K562 (cell line): ENCODE data around the gene IPO11. TPM values are rescaled to one million over a fixed set of nuclear protein-coding genes. Genes with fewer than 3 reads are reported as not detected.

Source experiments
- CBFA2T2 ChIP-seq: fragments of 450-650 bp; conservative IDR thresholded peaks from 2 replicates; pipeline ENCODE4 v1.6.1; 2017; ENCODE audit warnings: mild to moderate bottlenecking
- CBFA2T3 ChIP-seq: fragments of 450-650 bp; IDR thresholded peaks from 2 replicates; pipeline ENCODE4 v1.6.1; 2017
- ETS1 ChIP-seq: conservative IDR thresholded peaks from 2 replicates; pipeline ENCODE4 v1.6.1; 2011; ENCODE audit warnings: low read depth, mild to moderate bottlenecking, low read length; ENCODE audit not compliant: control insufficient read depth
- GATAD2A ChIP-seq: fragments of 450-650 bp; IDR thresholded peaks from 2 replicates; pipeline ENCODE4 v1.6.1; 2017
- MLX ChIP-seq, 2 experiments: fragments of 450-650 bp in 1 of 2; sonication (generic) in 1 of 2; formaldehyde crosslinking; conservative IDR thresholded peaks; 2 replicates each; pipeline versions ENCODE4 v1.4.0 to v1.8.1; 2020 to 2022; ENCODE audit warnings: mild to moderate bottlenecking in 1 of 2, missing genetic modification reagents in 1 of 2
- MTA3 ChIP-seq: fragments of 450-650 bp; formaldehyde crosslinking; IDR thresholded peaks from 2 replicates; pipeline ENCODE4 v1.6.1; 2017; ENCODE audit warnings: mild to moderate bottlenecking, borderline replicate concordance
- NCOA1 ChIP-seq: fragments of 450-650 bp; IDR thresholded peaks from 2 replicates; pipeline ENCODE4 v1.6.1; 2016; ENCODE audit warnings: low read depth
- POLR2AphosphoS5 ChIP-seq: IDR thresholded peaks from 2 replicates; pipeline ENCODE4 v1.6.1; 2011; ENCODE audit warnings: mild to moderate bottlenecking, low read depth, low read length, moderate library complexity; ENCODE audit not compliant: control insufficient read depth, insufficient read depth
- POLR2B ChIP-seq: fragments of 450-650 bp; IDR thresholded peaks from 2 replicates; pipeline ENCODE4 v1.6.1; 2018; ENCODE audit warnings: low read depth; ENCODE audit not compliant: partially characterized antibody
- RREB1 ChIP-seq: fragments of 250-450 bp; sonication (Bioruptor Pico); IDR thresholded peaks from 2 replicates; pipeline ENCODE4 v1.4.0; 2020
- SAP30 ChIP-seq: fragments of 200-600 bp; sonication (generic); IDR thresholded peaks from 2 replicates; pipeline ENCODE4 v1.6.1; 2012; ENCODE audit warnings: borderline replicate concordance, low read depth, mild to moderate bottlenecking, moderate library complexity, low read length, control low read depth, inconsistent platforms; ENCODE audit not compliant: insufficient read depth, poor library complexity, severe bottlenecking
- SMARCA4 ChIP-seq: fragments of 450-650 bp; IDR thresholded peaks from 2 replicates; pipeline ENCODE4 v1.6.1; 2016
- TCF3 ChIP-seq: sonication (generic); formaldehyde crosslinking; IDR thresholded peaks from 2 replicates; pipeline ENCODE4 v1.4.0; 2020; ENCODE audit warnings: mild to moderate bottlenecking, missing genetic modification reagents
- TEAD4 ChIP-seq, 2 experiments: sonication (generic) in 1 of 2; formaldehyde crosslinking in 1 of 2; IDR thresholded peaks; 2 replicates each; pipeline versions ENCODE4 v1.6.1 to v1.8.0; 2012 to 2022; ENCODE audit warnings: borderline replicate concordance in 1 of 2, inconsistent platforms in 1 of 2, low read length in 1 of 2, mild to moderate bottlenecking in 1 of 2, missing genetic modification reagents in 1 of 2
- ZNF165 ChIP-seq: fragments of 250-450 bp; sonication (Bioruptor Pico); IDR thresholded peaks from 2 replicates; pipeline ENCODE4 v1.4.0; 2020; ENCODE audit warnings: borderline replicate concordance
- polyA plus RNA-seq, 8 experiments: library from polyadenylated mRNA; depleted of rRNA in 4 of 8; stranded (reverse) in 5 of 8; unstranded in 3 of 8; fragments of >200 nt; fragmentation: Nextera tagmentation in 2 of 8; fragmentation: Illumina TruSeq in 1 of 8; extraction: Ambion mirVana in 2 of 8; extraction: Trizol in 1 of 8; gene quantifications; 2 replicates each; pipeline versions ENCODE4 v1.2.1 to v1.2.3, GENCODE V29; 2011 to 2014; ENCODE audit warnings: inconsistent platforms in 1 of 8, missing spikeins in 1 of 8
- total RNA-seq, 7 experiments: library from RNA; depleted of rRNA in 6 of 7; stranded (reverse); fragments of >200 nt in 6 of 7; fragmentation: Illumina TruSeq in 2 of 7; extraction: Trizol in 2 of 7; gene quantifications; 2 replicates each; pipeline versions ENCODE4 v1.2.1 to v1.2.3, GENCODE V29; 2011 to 2021; ENCODE audit warnings: low replicate concordance in 1 of 7
- TF ChIP-seq, protein P1 (sequence below): fragments of 250-450 bp; sonication (Bioruptor Pico); IDR thresholded peaks from 2 replicates; pipeline ENCODE4 v1.4.0; 2020; ENCODE audit warnings: mild to moderate bottlenecking
- TF ChIP-seq, protein P2 (sequence below), 2 experiments: fragments of 450-650 bp in 1 of 2; sonication (generic) in 1 of 2; formaldehyde crosslinking in 1 of 2; IDR thresholded peaks in 1 of 2; conservative IDR thresholded peaks in 1 of 2; 2 replicates each; pipeline versions ENCODE4 v1.6.1 to v1.8.1; 2016 to 2023; ENCODE audit warnings: mild to moderate bottlenecking in 2 of 2, moderate library complexity in 2 of 2, inconsistent platforms in 1 of 2, missing genetic modification reagents in 1 of 2

IPO11 gene
- total and polyA plus RNA-seq, 9 of the 15 experiments (the other 6 are each of a cell fraction or from before 2014, with no cell fraction given): 38.7 to 96.0 (median 70.9) TPM

GRCh38 chr5:62475072-62475471, 62.5 kb downstream of the IPO11 start (continued):
- TF ChIP-seq MLX (CRISPR knock-in tag; conservative IDR thresholded peaks at IDR 0.05) (no peak), NCOA1 (no peak), CBFA2T3 (peak; percentile 79), MTA3 (no peak), RREB1 (CRISPR knock-in tag) (no peak), SMARCA4 (0 out of 2 replicates have a peak, but pooled peaks have one; percentile 33), GATAD2A (no peak), TEAD4 (IDR thresholded peaks at IDR 0.05; ENCODE audit: low read length) (peak; percentile 44; the same call in 1 of the 2 replicates), TEAD4 (CRISPR knock-in tag; IDR thresholded peaks at IDR 0.05; ENCODE audit: borderline replicate concordance) (no peak), POLR2AphosphoS5 (peak; percentile 63; the same call in 1 of the 2 replicates), POLR2B (no peak), ETS1 (no peak), ZNF165 (CRISPR knock-in tag) (no peak), CBFA2T2 (peak; percentile 64; the same call in 1 of the 2 replicates), SAP30 (no peak), TCF3 (CRISPR knock-in tag) (peak; percentile 50; the same call in 1 of the 2 replicates)
- TF ChIP-seq, protein P1, sequence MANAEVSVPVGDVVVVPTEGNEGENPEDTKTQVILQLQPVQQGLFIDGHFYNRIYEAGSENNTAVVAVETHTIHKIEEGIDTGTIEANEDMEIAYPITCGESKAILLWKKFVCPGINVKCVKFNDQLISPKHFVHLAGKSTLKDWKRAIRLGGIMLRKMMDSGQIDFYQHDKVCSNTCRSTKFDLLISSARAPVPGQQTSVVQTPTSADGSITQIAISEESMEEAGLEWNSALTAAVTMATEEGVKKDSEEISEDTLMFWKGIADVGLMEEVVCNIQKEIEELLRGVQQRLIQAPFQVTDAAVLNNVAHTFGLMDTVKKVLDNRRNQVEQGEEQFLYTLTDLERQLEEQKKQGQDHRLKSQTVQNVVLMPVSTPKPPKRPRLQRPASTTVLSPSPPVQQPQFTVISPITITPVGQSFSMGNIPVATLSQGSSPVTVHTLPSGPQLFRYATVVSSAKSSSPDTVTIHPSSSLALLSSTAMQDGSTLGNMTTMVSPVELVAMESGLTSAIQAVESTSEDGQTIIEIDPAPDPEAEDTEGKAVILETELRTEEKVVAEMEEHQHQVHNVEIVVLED (CRISPR knock-in tag): no peak
- TF ChIP-seq, protein P2, sequence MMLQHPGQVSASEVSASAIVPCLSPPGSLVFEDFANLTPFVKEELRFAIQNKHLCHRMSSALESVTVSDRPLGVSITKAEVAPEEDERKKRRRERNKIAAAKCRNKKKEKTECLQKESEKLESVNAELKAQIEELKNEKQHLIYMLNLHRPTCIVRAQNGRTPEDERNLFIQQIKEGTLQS (IDR thresholded peaks at IDR 0.05): peak; percentile 64
- TF ChIP-seq, protein P2 (CRISPR knock-in tag; conservative IDR thresholded peaks at IDR 0.05): no peak
